GM21526 (cell line): ENCODE results near the gene TXNRD1.

Experiments
- ATAC-seq: cut with Tn5 transposase; IDR thresholded peaks from one replicate; pipeline ENCODE4 v1.9.1; 2021; ENCODE audit warnings: moderate library complexity; ENCODE audit not compliant: unreplicated experiment, low FRiP score

Gene TXNRD1

GRCh38 chr12:104360157-104360556 lies 144.6 kb downstream of the TXNRD1 start:
- no peak for ATAC-seq

GRCh38 chr12:104360983-104361707 lies 145.6 kb downstream of the TXNRD1 start:
- ATAC-seq = no peak

GRCh38 chr12:104365921-104366410 lies 150.4 kb downstream of the TXNRD1 start:
- ATAC-seq = no peak

GRCh38 chr12:104369708-104370107 lies 154.1 kb downstream of the TXNRD1 start:
- ATAC-seq = no peak

- no peak for ATAC-seq
Observed at GRCh38 chr12:104371043-104371870, 155.7 kb downstream of the TXNRD1 start.

GRCh38 chr12:104372061-104372720 lies 156.6 kb downstream of the TXNRD1 start:
- ATAC-seq = no peak

- no peak for ATAC-seq
Observed at GRCh38 chr12:104372721-104373335, 157.2 kb downstream of the TXNRD1 start.

- no peak for ATAC-seq
Observed at GRCh38 chr12:104374071-104374470, 158.5 kb downstream of the TXNRD1 start.

GRCh38 chr12:104374806-104375205 lies 159.2 kb downstream of the TXNRD1 start:
- no peak for ATAC-seq

GRCh38 chr12:104375775-104376174 lies 160.2 kb downstream of the TXNRD1 start:
- no peak for ATAC-seq

GRCh38 chr12:104376650-104377513 lies 161.3 kb downstream of the TXNRD1 start:
- no peak for ATAC-seq

GRCh38 chr12:104377514-104377812 lies 161.9 kb downstream of the TXNRD1 start:
- ATAC-seq = no peak

GRCh38 chr12:104378427-104378826 lies 162.8 kb downstream of the TXNRD1 start:
- ATAC-seq = no peak

- no peak for ATAC-seq
Observed at GRCh38 chr12:104381341-104381730, 165.8 kb downstream of the TXNRD1 start.

- peak; percentile 59 for ATAC-seq
Observed at GRCh38 chr12:104381731-104382480, 166.3 kb downstream of the TXNRD1 start.

GRCh38 chr12:104384141-104384880 lies 168.7 kb downstream of the TXNRD1 start:
- no peak for ATAC-seq

GRCh38 chr12:104385510-104385909 lies 169.9 kb downstream of the TXNRD1 start:
- no peak for ATAC-seq

GRCh38 chr12:104386461-104386860 lies 170.9 kb downstream of the TXNRD1 start:
- ATAC-seq = no peak

GRCh38 chr12:104387190-104387589 lies 171.6 kb downstream of the TXNRD1 start:
- ATAC-seq = no peak
